ENCODE data around the gene ATR.

GRCh38 chr3:142436951-142437585 is 141.5 kb downstream of the ATR start:
- no peak for TF ChIP-seq CTCF (conservative IDR thresholded peaks at IDR 0.05; ENCODE audit: low read depth, low read length)
- no peak for TF ChIP-seq BHLHE40 (IDR thresholded peaks at IDR 0.05; ENCODE audit: low read depth, low read length)
- no peak for TF ChIP-seq POLR2A (IDR thresholded peaks at IDR 0.05; ENCODE audit: low read depth, low read length)
- TF ChIP-seq RFX5 (IDR thresholded peaks at IDR 0.05; ENCODE audit: low read depth, low read length) = no peak
- TF ChIP-seq RCOR1 (IDR thresholded peaks at IDR 0.05; ENCODE audit: insufficient replicate concordance, low read length) = no peak
- no peak for TF ChIP-seq MAFK (IDR thresholded peaks at IDR 0.05; ENCODE audit: low read depth, low read length)
- TF ChIP-seq SMC3 (IDR thresholded peaks at IDR 0.05; ENCODE audit: low read depth, low read length) = no peak
- TF ChIP-seq CEBPB (IDR thresholded peaks at IDR 0.05; ENCODE audit: low read depth, low read length) = no peak
- no peak for TF ChIP-seq NFE2L2 (IDR thresholded peaks at IDR 0.05; ENCODE audit: low read depth, low read length)
- TF ChIP-seq RAD21 (IDR thresholded peaks at IDR 0.05; ENCODE audit: low read length) = no peak
